SU-DHL-6 (cell line): ENCODE results near the gene GH1.

ENCODE experiments used
- CTCF ChIP-seq: fragments of 200-600 bp; sonication (generic); IDR thresholded peaks from one replicate; pipeline ENCODE4 v1.5.1; 2017; ENCODE audit warnings: antibody characterized with exemption, mild to moderate bottlenecking, low read length, moderate library complexity; ENCODE audit not compliant: insufficient read depth, poor library complexity, severe bottlenecking
- EZH2phosphoT487 ChIP-seq: fragments of 200-600 bp; sonication (generic), shearing (Covaris generic); conservative IDR thresholded peaks from 2 replicates; pipeline ENCODE4 v1.6.1; 2018; ENCODE audit warnings: mild to moderate bottlenecking, antibody characterized with exemption, low read length, moderate library complexity, mixed read lengths

DNA sequence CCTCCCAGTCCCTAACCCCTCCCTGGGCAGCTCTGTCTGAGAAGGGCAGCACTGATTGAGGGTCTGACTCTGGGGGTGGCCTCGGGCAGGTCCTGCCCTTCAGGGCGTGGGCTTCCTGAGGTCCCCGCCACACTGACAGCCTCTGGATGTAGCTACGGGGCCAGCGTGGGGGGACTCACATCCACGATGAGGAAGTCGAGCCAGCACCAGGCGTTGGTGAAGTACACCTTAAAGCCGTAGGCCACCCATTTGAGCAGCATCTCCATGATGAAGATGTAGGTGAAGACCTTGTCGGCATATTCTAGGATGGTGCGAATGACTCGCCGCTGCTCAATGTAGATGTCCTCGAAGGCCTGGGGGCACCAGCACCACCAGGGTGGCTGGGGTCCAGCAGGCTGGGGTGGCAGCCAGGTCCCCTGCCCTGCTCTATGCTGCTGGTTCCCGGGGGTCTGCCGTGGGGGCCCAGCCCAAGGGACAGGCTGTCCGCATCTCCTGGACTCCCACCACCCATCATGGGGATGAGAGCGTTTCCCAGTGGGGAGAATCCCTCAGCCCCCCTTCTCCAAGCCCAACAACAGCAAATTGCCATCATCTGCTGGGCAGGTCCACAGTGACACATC is 29.2 kb upstream of the GH1 start:
- TF ChIP-seq CTCF (no peak), EZH2phosphoT487 (no peak)
